GM18526 (cell line): ENCODE measurements around the gene STIM1.

ENCODE experiments used
- POLR2A ChIP-seq: IDR thresholded peaks from 3 replicates; pipeline ENCODE4 v1.6.1; 2011; ENCODE audit not compliant: insufficient read length; ENCODE audit errors: extremely low read depth

STIM1 gene

DNA sequence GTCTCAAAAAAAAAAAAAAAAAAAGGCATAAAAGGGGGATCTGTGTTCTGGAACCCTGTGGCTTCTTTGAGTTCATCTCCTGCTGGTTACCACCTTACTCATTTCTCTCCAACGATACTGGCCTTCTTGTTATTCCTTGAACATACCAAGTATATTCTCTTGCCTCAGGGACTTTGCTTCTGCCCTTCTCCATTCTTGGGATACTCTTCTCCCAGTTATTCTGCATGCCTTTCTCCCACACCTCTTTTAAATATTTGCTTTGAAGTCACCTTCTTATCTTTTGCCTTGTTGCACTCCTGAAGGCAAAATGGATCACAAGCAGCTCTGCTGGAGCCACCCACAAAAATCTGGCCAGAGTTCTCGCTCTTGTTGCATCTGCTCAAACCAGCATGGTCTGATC, 163.2 kb downstream of the STIM1 start:
- TF ChIP-seq POLR2A = no peak

DNA sequence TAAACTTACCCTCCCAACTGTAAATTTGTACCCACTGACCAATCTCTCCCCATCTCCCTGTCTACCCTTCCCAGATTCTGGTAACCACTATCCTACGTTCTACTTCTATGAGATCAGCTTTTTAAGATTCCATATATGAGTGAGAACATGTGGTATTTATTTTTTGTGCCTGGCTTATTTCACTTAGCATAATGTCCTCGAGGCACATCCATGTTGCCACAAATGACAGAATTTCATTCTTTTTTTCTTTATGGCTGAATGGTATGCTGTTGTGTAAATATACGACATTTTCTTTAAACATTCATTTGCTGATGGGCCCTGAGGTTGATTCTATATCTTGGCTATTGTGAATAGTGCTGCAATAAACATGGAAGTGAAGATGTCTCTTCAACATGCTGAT, 164.4 kb downstream of the STIM1 start:
- TF ChIP-seq POLR2A = no peak

- TF ChIP-seq POLR2A = no peak
These were observed 167.2 kb downstream of the STIM1 start for GRCh38 chr11:4022669-4023068.

- TF ChIP-seq POLR2A = no peak
These were observed 169.9 kb downstream of the STIM1 start for GRCh38 chr11:4025248-4025966.

DNA sequence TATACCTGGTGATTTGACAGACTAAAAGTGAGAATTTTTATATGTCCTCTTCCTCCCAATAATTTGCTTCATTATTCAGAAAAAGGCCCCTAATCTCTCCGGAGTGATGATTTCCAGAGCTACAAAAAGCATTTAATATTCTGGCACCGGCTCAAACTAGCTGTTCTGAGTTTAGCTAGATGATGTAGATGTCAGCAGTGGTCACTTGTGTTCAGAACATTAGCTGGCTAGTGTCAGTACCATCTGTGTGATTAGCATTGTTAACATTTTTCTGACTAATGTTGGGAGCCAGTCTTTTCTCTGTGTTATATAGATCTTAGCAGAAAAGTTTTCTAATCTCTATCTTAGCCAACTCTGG, 170.5 kb downstream of the STIM1 start:
- no peak for TF ChIP-seq POLR2A

DNA sequence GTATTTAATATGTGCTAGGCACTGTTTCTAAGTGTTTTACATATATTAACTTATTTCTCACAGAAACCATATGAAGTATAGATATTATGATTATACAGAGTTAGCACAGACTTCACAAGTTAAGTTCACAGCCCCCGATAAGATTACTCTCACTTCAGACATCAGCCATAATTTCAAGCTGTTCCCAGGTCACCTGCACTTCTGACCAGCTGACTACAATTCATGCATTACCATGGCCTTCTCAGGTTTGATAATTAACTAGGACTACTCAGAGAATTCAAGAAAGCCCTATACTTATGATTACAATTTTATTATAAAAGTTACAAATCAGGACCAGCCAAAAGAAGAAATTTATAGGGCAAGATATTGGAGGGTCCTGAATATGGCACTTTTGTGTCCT, 170.9 kb downstream of the STIM1 start:
- TF ChIP-seq POLR2A = no peak

DNA sequence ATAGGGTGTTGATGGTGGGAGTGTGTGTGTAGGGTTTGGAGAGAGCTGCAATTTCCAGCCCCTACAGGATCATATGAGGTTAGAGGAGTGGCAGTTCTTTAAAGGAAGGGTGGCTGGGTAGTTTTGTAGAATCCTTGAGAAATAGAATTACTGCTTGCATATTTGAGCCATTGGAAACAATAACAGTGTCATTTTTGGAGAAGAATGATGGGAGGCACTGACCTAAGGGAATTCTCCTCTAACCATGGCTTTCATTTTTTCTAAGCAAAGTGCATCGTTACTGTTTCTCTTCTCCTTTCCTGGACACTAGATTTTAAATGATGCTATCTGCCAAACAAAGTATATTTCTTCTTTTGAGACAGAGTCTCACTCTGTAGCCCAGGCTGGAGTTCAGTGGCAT, 172.3 kb downstream of the STIM1 start:
- no peak for TF ChIP-seq POLR2A

DNA sequence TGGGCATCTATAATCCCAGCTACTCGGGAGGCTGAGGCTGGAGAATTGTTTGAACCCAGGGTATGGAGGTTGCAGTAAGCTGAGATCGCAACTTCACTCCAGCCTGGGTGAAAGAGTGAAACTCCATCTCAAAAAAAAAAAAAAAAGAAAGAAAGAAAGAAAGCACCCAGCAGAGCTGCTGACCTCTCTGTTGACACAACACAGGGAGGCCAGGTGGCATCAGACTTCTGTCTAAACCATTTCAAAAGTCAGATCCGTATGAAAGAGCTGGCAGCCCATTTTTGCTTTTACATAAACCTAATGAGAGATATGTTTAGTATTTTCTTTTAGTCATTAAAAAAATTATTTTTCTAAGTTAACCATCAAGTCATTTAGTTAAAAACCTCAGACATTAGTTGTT, 174.7 kb downstream of the STIM1 start:
- TF ChIP-seq POLR2A = no peak

GRCh38 chr11:4032097-4032496, 176.6 kb downstream of the STIM1 start:
- TF ChIP-seq POLR2A = no peak

DNA sequence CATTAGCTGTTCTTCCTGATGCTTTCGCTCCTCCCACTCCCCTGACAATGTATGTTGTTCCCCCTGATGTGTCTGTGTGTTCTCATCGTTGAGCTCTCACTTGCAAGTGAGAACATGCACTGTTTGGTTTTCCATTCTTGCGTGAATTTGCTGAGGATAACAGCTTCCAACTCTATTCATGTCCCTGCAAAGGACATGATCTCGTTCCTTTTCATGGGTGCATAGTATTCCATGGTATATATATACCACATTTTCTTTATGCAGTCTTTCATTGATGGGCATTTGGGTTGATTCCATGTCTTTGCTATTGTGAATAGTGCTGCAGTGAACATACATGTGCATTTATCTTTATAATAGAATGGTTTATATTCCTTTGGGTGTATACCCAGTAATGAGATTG, 180.5 kb downstream of the STIM1 start:
- no peak for TF ChIP-seq POLR2A

GRCh38 chr11:4039011-4039410, 183.5 kb downstream of the STIM1 start:
- TF ChIP-seq POLR2A = no peak

GRCh38 chr11:4040461-4040860, 185.0 kb downstream of the STIM1 start:
- no peak for TF ChIP-seq POLR2A

- no peak for TF ChIP-seq POLR2A
These were observed 186.4 kb downstream of the STIM1 start for GRCh38 chr11:4041731-4042391.

GRCh38 chr11:4044976-4045646, 189.6 kb downstream of the STIM1 start:
- no peak for TF ChIP-seq POLR2A

GRCh38 chr11:4048340-4048739, 192.9 kb downstream of the STIM1 start:
- TF ChIP-seq POLR2A = no peak

- TF ChIP-seq POLR2A = no peak
These were observed 193.5 kb downstream of the STIM1 start for GRCh38 chr11:4049006-4049405.
